Measurements from ENCODE around the gene ARL8A.
A peak's percentile ranks its signal among the peaks of the same experiment; 100 is the strongest.
"Not testable (repeated sequence)": the region's sequence is repeated elsewhere in the genome, so short reads cannot be mapped to it uniquely, and the experiment has no call there.

ARL8A gene

DNA sequence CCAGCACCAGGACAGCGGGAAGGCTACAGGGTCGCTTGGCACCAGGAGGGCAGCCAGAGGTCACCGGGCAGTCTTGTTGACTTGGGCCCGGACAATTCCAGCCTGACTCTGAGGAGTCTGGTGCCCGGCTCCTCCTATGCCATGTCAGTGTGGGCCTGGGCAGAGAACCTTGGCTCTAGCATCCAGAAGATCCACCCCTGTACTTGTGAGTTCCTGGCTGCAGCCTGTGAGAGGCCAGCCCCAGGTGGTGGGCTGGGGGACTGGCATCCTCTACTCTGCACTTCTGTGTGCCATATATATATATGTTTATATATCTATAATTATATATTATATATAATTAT lies 27.4 kb upstream of the ARL8A start:
- DNase-seq: no peak

DNA sequence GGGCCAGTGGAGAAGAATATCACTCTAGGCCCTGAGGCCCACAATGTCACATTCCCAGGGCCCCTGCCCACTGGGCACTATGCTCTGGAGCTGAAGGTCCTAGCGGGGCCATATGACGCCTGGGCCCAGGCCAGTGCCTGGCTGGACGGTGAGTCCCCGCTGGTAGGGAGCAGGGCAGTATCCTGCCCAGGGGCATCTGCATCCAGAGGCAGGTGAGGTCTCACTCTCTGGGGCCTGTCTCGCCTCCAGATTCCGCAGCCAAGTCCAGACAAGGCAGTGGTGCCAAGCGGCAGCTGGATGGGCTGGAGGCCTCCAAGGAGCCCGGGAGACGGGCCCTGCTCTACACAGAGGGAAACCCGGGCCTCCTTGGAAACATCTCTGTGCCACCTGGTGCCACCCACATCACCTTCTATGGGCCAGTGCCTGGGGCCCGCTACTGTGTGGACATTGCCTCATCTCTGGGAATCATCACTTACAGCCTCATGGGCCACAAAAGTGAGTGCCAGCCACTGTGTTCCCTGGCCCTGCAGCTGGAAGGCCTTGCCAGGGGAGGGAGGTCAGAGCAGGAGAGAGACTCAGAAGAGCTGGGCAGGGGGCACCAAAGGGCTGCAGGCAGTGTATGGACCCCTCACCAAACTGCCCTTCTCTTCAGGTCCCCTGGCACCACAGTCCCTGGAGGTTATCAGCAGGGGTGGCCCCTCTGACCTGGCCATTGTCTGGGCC lies 26.9 kb upstream of the ARL8A start:
- DNase-seq: no peak

DNA sequence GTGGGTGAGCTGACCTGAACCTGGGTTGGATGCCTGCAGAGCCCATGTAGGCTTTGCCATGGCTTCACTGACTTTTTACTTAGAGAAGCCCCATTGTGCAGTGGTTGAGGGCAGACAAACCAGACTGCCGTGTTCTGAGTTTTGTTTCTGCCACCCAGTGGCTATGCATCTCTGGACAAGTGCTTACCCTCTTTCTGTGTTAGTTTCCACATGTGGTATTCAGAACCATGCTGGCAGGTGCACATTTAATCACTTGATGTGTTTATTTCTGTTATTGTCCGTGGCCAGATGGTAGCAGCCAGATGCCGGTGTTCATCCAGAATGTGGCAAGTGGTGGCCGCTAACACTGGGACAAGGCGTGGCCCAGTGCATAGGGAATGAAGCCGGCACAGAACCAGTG lies 26.2 kb upstream of the ARL8A start:
- DNase-seq: no peak

DNA sequence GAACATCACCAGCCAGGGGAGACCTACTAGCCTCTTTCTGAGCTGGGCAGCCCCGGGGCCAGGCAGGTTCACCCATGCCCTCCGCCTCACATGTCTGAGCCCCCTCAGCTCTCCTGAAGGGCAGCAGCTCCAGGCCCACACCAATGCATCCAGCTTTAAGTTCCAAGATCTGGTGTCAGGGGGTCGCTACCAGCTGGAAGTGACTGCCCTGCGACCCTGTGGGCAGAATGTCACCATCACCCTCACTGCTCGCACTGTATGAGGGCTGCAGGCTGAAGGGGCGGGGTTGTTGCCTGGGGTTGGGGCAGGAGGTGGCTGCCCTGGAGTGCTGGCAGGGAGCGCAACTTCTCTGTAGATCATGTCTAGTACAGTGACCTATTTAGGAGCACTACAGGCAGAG lies 24.3 kb upstream of the ARL8A start:
- DNase-seq: no peak

DNA sequence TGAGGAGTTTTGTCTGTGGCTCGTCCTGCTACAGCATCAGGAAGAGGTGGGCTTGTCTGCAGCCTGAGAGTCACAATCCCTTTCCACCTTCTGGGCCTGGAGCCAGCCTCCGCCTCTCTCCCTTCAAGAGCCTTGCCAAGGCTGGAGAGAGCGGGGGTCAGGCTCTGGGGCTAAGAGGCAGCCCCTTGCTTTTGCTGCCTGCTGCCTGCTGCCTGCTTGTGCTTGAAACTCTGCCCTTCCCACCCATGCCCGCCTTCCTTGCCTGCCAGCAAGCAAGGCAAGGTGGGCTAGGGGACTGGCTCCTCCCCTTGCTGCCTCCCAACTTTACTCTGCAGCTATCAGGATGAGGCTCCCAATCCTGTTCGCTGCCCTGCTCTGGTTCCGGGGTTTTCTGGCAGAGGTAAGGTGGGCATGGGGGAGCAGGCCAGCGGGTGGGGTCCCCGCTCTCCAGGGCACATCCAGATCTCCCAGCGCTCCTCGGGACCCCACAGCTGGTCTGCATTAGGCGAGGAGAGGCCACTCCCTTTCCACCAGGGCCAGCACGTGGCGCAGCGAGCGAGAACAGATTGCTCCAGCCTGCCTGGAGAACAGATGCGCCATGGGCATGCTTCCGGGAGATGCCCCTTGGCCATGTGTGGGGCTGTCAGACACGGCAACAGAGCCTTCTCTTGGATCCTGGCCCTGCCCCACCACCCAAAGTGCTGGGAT lies 23.3 kb upstream of the ARL8A start:
- no peak for DNase-seq

DNA sequence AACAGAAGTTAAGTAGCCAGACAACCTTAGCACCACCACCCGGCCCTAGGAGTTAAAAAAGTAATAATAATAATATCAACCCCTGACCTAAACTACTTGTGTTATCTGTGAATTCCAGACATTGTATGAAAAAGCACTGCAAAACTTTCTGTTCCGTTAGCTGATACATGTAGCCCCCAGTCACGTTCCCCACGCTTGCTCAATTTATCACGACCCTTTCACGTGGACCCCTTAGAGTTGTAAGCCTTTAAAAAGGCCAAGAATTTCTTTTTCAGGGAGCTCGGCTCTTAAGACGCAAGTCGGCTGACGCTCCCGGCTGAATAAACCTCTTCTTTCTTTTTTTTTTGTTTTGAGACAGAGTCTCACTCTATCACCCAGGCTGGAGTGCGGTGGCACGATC lies 22.5 kb upstream of the ARL8A start:
- not testable (repeated sequence) for DNase-seq

DNA sequence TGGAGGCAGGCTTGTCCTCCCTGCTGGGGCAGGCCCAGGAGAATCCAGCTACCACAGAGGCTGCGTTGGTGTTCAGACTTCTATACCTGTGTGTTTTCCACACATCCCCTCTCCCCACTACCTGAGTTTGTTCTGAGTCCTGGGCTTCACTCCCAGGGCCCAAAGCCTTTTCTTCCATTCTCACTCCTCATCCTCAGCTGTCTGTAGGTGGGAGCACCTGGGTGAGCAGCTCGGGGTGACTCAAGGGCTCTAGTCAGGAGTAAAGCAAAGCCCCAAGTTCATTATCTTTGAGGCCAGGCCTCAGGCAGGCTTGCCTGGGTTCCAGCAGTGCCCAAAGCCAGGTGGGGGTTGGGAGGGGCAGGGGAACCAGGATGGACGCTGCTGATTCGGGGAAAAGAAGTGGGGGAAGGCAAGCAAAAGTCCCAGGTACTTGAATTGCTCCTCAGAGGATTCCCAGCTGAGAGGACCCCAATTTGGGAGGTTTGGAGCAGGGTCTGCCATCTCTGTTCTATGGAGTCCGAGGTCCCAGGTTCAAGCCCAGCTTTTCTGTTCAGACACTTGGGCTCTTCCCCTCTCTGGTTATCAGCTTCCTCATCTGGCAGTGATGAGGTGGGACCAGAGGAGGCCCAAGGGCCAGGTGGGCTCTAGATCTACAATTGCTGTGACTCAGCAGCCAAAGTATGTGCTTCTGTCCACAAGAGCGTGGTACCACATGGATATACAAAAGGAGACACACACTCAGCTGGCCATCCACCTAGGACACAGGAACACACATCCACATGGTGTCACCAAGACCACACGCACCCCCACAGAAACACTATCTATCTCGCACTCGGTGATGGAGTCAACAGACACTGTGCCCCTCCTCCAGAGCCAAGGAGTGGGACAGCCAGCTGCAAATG lies 21.7 kb upstream of the ARL8A start:
- DNase-seq: no peak

DNA sequence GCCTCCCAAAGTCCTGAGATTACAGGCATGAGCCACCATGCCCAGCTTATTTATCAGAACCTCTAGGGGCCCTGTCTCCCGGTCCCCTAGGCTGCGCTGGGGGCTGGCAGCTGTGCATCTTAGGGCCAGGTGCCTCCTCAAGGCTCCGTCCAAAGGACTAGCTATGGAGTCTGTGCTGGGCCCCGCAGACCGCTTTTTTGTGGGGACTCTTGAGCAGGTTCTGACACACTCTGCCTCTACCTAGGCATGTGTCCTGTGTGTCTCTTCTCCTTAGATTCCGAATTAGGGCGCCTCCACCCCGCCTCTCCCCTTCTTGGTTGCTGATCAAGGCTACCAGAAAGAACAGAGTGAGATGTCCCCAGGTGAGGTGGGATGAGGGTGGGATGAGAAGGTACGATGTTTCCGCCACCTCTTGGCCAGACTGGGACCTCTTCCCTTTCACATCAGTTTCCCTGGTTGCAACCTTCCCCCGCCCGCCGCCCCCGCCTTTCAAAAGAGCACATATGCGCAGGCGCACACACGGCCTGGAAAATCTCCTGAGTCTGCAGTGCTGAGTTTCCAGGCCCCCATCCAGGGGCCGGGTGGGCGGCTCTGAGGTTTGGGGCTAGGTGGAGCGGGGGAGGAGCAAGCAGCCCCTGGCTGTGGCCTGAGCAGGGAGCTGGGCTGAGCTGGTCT lies 20.9 kb upstream of the ARL8A start:
- DNase-seq: peak; percentile 77 to 83

DNA sequence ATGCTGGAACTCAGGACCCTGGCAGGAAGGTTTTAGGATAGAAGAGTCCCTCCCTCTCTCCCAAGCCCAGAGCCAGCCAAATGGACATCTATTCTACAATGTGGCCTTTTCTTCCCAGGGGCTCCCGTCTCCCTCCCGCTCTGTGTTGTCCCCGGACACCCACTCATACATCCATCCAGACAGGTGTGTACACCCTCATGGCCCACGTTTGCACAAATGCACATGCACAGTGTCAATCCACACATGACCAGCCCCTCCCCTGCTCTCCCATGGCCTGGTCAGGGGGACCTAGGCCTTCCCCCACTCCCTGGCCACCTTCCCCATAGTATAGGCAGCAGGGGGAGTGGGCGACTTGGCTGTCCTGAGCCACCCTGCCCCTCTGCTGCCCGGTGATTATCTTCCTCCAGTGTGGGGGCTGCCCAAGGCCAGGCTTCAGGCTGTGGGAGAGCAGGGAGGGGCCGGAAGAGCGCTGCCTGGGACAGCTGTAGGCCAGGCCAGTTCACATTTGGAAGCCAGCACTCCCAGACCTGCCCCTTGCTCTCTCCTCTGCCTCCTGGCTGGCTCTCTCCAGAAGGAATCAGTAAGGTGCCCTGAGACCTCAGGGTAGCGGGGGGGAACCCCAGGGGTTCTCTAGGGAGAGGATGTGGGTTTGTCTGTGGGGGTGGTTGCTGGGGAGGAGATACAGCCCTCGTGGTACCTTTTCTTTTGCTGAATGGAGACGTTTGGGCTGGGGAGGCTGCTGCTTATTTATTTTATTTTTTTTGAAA lies 19.9 kb upstream of the ARL8A start:
- peak; percentile 65 to 78 for DNase-seq

DNA sequence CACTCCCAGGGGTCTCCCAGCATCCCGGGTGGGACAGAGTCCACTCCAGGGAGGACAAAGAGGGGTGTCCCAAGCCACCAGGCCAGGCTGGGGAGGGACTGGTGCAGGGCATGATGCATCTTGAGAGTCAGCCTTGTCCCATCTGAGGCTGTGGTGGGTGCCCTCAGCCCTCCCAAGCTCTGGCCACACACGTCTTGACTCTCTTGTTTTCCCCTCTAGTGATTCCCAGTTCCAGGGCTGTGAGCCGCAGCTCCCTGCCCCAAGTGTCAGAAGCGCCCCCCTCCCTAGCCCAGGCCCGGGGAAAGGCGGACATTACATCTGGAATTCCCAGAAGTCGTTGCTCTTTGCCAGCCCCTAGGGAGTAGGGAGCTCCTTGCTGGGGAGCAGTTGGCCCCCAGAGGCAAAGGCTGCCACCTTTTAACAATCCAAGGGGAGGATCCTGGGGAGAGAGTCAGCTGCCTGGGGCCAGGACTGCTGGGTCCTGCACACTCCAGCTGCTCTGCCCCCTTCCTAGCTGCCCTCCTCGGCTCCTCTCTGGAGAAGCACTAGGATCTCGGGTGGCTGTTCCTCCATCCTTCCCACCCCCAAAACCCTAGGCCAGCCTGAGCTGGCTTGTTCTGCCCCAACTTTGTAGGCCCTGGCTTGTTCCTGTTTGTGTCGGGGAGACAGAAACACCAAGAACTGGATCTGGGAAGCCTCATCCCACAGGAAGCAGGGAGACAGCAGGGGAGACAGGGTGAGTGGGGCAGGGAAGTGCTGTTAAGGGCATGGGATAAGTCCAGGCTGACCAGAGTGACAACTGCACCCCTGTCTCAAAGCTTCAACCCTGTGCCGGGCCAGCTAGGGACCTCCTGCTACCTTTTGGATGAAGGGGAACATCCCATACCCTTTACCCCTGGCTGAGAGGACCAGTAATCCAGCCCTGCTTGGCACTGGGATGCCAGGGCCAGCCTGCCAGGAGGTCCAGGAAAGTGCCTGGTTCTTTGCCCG lies 19.0 kb upstream of the ARL8A start:
- DNase-seq: no peak

DNA sequence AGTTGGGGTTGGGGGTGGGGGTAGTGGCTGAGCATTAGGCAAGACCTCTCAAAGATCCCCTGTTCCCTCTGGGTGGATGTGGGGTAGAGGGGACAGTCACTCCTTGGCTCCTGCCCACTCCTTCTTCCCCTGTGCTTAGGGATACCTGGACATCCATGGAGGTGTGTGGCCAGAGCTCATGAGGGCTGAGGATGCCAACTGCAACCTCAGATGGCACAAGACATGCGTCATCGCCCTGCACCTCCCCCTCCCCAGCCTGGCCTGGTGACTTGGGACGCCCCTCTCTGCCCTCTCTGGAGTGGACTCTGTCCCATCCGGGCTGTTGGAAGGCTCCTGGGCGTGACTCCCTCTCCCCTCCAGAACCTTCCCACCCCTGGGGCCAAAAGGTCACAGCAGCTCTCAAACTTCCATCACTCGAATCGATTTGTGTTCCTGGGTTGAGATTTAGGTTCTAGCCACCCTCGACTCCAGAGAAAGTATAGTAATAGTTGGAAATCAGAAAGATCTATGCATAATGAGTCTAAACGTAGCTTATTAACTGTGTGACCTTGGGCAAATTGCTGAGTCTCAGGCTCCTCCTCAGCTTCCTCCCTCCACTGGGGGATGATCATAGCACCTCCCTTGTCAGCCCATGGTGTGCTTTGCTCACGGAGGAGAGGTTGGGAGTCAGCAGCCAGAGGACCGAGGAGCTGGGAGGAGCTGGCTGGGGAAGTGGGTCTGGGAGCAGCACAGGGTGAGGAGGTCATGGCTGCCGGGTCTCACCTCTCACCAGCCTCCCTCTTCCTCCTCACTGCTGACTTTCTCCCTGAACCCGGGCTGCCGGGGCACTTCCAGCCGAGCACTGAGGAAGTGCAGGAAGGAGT lies 18.1 kb upstream of the ARL8A start:
- peak; percentile 54 to 58 for DNase-seq

DNA sequence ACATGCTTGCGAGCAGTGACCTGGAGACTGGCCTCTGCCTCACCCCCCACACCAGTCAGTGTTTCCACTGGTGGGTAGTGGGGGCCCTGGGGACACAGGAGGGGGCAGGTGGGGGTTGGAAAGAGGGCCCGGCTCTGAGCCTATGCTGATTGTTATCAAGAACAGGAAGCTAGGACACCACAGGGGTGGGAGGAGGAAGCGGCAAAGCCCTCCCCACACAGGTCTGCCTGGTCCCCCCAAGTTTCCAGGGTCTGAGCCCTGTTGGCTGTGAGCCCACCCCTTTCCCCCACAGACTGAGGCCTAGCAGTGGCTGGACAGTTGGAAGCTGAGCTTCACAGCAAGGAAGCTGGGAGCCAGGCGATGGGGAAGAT lies 17.5 kb upstream of the ARL8A start:
- DNase-seq: peak; percentile 67 to 75

DNA sequence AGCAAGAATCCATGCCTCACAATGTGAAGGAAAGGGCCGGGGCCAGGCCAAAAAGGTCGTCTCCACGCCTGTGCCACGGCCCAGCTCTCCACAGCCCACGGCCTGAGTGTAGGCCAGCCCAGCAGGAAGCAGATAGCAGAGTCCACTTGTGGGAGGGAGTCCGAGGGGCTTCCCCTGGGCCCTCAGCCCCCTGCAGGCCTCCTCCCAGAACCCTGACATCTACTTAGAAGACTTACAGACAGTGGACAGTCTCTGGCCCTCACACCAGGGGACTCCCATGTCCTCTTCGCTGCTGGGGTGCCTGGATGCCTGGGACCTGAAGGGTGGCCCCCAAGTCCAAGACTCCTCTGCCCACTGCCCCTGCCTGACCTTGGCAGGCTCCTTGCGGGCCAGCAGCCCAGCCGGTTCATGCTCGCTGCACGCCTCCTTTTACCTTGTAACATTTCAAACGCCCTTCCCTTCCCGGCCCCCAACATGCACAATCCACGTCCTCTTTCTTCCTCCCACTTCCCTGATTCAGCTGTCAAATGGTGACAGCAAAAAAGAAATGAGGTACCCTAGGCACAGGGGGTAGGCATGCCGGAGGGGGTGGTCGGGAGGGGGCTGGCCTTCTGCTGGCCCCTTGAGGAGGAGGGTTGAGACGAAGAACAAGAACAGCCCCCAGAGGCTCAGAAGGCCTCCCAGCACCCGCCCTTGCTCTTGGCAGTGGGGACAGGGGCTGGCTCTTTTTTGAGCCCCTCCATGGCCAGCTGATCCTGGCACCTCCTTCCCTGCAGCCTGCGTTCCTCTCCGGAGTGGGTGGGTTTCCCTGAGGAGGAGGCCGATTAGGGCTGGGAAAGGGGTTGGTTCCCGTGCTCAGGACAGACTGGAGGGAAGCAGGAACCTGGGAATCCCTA lies 16.9 kb upstream of the ARL8A start:
- DNase-seq: peak in 1 of 2 experiments; percentile 36

DNA sequence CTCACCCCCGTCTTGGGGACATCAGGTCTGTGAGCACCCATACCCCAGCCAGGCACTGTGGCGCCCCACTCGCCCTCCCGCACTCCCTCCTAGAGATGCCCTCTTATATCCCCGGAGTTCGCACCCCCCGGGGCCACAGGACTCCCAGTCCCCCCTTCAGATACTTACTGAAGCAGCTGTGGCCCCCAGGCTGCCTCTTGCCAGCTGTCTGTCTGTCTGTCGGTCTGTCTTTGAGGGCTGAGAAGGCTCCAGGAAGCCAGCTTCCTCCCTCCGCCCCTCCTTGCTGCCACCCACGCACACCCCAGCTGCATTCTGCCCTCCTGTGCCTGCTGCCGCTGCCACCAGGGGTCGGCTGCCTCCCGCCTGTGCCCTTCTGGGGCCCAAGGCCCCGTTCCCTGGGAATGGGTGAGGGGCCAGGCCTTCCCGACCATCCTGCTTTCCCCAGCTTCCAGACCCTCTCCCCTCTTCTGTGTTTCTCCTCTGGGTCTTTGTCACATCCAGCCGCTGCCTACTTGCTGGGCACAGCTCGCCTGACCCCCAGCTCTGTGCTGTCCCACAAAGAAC lies 15.9 kb upstream of the ARL8A start, which contains the start of gene PTPN7:
Gene PTPN7 (minus strand): TSS at position 226 of the 564 bp plus-strand sequence. CDS start 1,200 bp downstream, outside the sequence.
- peak; percentile 94 to 95 for DNase-seq

DNA sequence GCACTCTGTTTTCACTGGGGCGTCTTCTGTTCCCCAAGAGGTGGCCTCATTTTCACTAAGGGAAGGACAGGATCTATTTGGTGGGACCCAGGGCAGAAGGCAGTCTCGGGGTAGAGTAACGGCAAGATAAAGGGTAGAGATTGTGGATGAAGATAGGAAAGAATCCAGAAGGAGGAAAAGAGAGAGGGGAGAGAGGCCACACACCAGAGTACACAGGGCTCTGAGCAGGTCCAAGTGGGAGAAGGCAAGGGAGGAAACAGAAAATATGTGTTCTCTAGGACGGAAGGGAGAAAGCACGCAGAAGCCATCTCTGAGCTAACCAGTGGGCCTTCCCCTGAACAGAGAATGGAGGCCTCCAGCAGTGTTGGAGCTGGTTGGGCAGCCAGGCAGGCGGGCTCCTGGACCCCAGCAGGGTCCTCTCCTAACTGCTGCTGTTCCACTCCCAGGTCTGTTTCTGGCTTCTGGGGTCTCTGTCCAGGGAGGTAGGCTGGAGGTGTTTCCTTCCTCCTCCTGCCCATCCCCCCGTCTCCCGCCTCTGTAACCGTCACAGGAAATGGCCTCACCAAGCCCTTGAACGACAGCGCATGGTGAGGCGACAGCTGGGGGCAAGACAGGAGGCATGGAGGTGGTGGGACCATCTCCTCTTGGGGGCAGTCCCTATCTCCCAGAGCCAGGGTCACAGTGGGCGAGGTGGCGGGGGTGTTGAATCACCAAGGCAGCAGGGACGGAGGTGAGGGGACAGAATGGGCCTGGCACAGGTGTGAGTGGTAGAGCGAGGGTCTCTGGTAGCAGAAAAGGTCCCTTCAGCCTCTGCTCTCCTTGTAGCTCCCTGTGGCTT lies 15.2 kb upstream of the ARL8A start:
- DNase-seq: peak; percentile 79 to 85

DNA sequence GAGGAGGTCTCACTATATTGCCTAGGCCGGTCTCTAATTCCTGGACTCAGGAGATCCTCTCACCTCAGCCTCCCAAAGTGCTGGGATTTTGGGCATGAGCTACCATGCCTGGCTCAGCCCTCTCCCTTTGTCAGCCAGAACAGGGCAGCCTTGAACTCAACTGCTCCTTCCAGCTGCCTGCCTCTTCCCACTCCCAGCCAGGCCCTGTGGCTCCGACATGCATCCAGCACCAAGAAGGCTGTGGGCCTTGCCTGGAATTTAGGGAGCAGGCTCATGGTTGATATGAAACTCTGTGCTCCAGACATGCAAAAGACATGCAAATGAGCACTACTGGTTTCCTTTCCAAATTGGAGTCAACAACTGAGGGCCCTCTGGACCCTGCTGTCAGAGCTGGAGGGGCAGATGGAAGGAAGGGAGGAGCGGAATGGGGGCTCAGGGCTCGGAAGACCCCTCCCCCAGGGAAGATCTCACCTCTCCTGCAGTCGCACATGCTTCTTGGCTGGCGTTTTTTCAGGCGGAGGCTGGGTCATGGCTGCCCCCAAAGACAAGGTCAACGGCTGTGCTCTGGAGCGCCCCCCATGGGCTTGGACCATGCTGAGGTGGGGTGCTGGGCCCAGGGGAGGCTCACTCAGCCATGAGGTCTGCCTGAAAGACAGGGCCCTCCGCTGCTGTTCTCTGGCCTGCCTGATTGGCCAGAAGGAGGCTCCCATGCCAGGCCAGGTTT lies 14.4 kb upstream of the ARL8A start:
- DNase-seq: peak; percentile 58 to 65

DNA sequence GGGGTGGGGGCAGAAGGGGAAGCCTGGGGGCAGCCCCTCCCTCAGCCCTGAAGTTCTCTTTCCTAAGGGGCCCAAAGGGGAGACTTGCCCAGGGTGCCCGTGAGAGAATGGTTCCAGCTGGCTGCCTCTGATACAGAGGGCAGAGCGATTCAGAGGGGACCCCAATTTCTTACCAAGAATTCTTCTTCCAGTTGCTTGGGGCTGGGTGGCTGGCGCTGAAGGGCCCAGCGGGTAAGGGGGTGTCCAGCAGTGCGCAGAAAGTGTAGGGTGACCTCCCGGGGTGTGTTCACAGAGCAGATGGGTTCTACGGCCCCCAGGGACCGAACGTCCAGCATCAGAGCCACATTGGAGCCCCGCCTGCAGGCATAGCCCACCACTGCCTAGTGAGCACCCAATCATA lies 13.4 kb upstream of the ARL8A start:
- DNase-seq: no peak

All from activated CD4-positive, alpha-beta T cell treated with anti-CD3 and anti-CD28 coated beads, Interleukin-2, amount 50 U/mL, for 48 hours (primary cell).